Colonic mucosa (tissue), 4 donors: ENCODE results near the gene OBSCN. TPM values are rescaled to one million over a fixed set of nuclear protein-coding genes. Genes with fewer than 3 reads are reported as not detected.
A peak's percentile ranks its signal among the peaks of the same experiment; 100 is the strongest.

Experiments used
- DNase-seq: peaks from one replicate; pipeline ENCODE4 v3.0.0-alpha.2; 2020
- H3K27ac ChIP-seq: fragments of 200-600 bp; one replicate; pipeline ENCODE4 v1.8.0; 2021
- H3K27me3 ChIP-seq: fragments of 200-600 bp; one replicate; pipeline ENCODE4 v1.8.0; 2021
- H3K36me3 ChIP-seq: fragments of 200-600 bp; one replicate; pipeline ENCODE4 v1.8.0; 2021
- H3K4me1 ChIP-seq: fragments of 200-600 bp; one replicate; pipeline ENCODE4 v1.8.0; 2021; ENCODE audit warnings: mild to moderate bottlenecking
- H3K4me3 ChIP-seq: fragments of 200-600 bp; one replicate; pipeline ENCODE4 v1.8.0; 2021
- H3K9ac ChIP-seq, 2 donors: one replicate each; pipeline ENCODE4 v1.7.0; 2013; ENCODE audit warnings: control low read depth in 2 of 2, low read depth in 2 of 2, low read length in 2 of 2
- H3K9me3 ChIP-seq: fragments of 200-600 bp; one replicate; pipeline ENCODE4 v1.8.0; 2021
- CTCF ChIP-seq: fragments of 200-600 bp; IDR thresholded peaks from one replicate; pipeline ENCODE4 v1.8.0; 2022; ENCODE audit warnings: antibody characterized with exemption, mild to moderate bottlenecking
- intact Hi-C: fragments of 100-400 bp; cut with DNase I; formaldehyde crosslinking; loops from one replicate; pipeline ENCODE4 v1.14.1; 2022
- total RNA-seq, 2 donors: library from RNA; stranded (reverse); fragmentation: NEBNext Ultra II Directional in 1 of 2; extraction: Animal tissue kit (Norgen Biotek cat#: 25700) in 1 of 2; gene quantifications; one replicate each; pipeline ENCODE4 v1.2.1, GENCODE V29; 2021
- donor health status: healthy.
- donor health status: DM: no; HTN: no; CAD: no.
- donor health status: DM: no; HTN: no; CAD: no.

Gene OBSCN
- total RNA-seq, 2 donors from 2014 or later: 3.6 to 7.9 TPM

- no peaks in the 10 kb centered on the region for H3K9me3 ChIP-seq
- intact Hi-C loops: loop anchor here (10.0 kb wide), 1 partner anchor 295 kb away; no protein-coding TSS in a partner anchor
- H3K9ac ChIP-seq: no peak overlapping the region
These were observed 1.8 kb downstream of the OBSCN start for GRCh38 chr1:228209657-228210056.

DNA sequence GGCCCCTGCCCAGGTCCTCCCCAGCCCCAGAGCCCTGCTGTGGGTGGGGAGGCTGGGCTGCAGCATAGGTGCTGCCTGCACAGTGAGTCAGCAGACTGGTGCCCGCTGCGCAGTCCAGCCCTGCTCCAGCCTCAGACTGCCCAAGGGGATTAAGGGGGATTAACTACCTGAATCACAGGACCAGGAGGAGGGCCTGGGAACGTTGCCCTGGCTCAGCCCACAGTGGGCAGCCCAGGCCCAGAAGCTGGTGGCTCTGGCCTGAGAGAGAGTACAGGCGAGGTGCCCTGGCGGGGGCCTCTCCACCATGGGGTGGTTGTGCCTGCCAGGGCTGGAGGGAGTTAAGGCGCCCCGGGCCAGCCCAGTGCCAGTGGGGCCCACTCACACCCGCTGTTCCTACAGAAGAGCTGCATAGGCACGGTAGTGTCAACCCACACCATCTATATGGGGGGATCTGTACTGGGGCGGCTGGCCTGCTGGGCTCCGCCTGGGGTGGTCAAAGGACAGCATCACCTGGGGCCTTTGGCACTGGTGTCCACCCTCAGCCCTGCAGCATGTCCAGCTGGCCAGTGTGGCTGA is 2.3 kb downstream of the OBSCN start:
- Histone ChIP-seq H3K27me3 (no peaks in the 10 kb centered on the region), H3K9me3 (no peaks in the 10 kb centered on the region), H3K9ac (no peak overlapping the region), H3K4me3 (no peak overlapping the region), H3K36me3 (no peaks in the 10 kb centered on the region), H3K4me1 (no peaks in the 10 kb centered on the region), H3K27ac (no peak overlapping the region)
- DNase-seq: no peak
- intact Hi-C loops: loop anchor here (10.0 kb wide), 1 partner anchor 295 kb away; no protein-coding TSS in a partner anchor
- TF ChIP-seq CTCF: no peak

More at GRCh38 chr1:228209657-228210056, 1.8 kb downstream of the OBSCN start:
- no peak for DNase-seq
- Histone ChIP-seq H3K4me1 (no peaks in the 10 kb centered on the region), H3K27me3 (no peaks in the 10 kb centered on the region), H3K36me3 (no peaks in the 10 kb centered on the region), H3K27ac (no peak overlapping the region), H3K4me3 (no peak overlapping the region)
- no peak for TF ChIP-seq CTCF

DNA sequence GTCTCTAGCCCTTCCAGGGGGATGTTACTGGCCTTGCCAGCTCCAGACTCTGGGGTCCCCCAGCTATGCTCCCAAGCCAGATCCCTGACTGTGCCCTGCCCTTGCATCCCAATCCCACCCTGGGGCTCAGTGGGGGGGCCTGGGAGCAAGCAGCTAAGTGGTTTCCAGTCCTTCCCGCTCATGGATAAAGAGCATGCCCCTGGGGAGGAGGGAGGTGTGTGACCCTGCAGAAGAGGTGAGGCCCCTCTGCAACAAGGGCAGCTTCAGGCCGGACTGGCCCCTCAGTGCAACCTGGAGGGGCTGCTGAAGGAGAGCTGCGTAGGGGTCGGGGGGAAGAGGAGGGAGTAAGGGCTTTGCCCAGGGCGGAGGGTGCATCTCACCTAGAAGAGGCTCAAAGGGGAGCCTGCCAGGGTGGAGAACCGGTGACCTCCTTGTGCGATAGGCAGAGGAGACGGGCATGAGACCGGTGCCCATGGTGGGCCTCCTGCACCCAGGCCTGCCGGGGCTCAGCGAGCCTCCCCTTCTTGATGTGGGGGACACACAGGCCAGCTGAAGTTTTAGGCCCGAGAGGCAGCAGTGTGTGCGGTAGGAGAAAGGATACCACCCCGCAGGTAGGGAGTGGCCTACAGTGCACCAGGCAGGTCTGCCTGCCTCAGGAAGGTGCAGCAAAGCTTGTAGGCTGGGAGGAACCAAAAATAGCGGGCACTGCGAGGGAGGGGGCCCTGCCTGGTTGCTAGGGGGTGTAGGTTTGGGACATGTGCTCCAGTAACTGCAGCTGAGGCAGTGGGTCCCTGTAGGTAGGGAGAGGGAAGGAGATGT is 3.1 kb downstream of the OBSCN start:
- Histone ChIP-seq H3K4me3 (no peak overlapping the region), H3K9me3 (no peaks in the 10 kb centered on the region), H3K36me3 (no peaks in the 10 kb centered on the region), H3K9ac (no peak overlapping the region), H3K27me3 (no peaks in the 10 kb centered on the region), H3K27ac (no peak overlapping the region), H3K4me1 (no peaks in the 10 kb centered on the region)
- peak; percentile 14 for DNase-seq
- TF ChIP-seq CTCF: no peak
- intact Hi-C loops: loop anchor here (10.0 kb wide), 1 partner anchor 294 kb away; no protein-coding TSS in a partner anchor

DNA sequence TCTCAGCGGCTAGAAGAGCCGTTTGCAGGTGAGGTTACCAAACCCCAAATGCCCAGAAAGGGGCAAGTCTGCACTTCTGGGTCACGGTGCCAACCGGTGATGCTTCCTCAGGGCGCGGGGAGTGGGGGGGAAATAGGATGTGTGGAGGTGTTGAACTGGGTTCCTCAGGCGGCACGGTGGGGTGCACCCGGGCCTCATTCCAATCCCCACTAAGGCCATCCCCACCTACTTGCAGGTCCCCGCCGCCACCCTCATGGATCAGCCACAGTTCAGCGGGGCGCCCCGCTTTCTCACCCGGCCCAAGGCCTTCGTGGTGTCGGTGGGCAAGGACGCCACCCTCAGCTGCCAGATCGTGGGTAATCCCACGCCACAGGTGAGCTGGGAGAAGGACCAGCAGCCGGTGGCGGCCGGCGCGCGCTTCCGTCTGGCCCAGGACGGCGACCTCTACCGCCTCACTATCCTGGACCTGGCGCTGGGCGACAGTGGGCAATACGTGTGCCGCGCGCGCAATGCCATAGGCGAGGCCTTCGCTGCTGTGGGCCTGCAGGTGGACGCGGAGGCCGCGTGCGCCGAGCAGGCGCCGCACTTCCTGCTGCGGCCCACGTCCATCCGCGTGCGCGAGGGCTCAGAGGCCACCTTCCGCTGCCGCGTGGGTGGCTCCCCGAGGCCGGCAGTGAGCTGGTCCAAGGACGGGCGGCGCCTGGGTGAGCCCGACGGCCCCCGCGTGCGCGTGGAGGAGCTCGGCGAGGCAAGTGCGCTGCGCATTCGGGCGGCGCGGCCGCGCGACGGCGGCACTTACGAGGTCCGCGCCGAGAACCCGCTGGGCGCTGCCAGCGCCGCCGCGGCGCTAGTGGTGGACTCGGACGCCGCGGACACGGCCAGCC is 3.9 kb downstream of the OBSCN start:
- H3K4me1 ChIP-seq: no peaks in the 10 kb centered on the region
- no peaks in the 10 kb centered on the region for H3K27me3 ChIP-seq
- H3K9me3 ChIP-seq: no peaks in the 10 kb centered on the region
- H3K4me3 ChIP-seq: no peak overlapping the region
- H3K36me3 ChIP-seq: no peaks in the 10 kb centered on the region
- intact Hi-C loops: loop anchor here (10.0 kb wide), 1 partner anchor 293 kb away; no protein-coding TSS in a partner anchor
- H3K9ac ChIP-seq: no peak overlapping the region
- no peak overlapping the region for H3K27ac ChIP-seq
- TF ChIP-seq CTCF: no peak
- DNase-seq: peak; percentile 15

GRCh38 chr1:228212415-228212965 is 4.6 kb downstream of the OBSCN start:
- Histone ChIP-seq H3K27ac (no peak overlapping the region), H3K4me3 (peak overlapping the region; percentile 46), H3K9me3 (no peaks in the 10 kb centered on the region), H3K36me3 (no peaks in the 10 kb centered on the region), H3K9ac (no peak overlapping the region), H3K4me1 (no peaks in the 10 kb centered on the region), H3K27me3 (no peaks in the 10 kb centered on the region)
- intact Hi-C loops: loop anchor here (10.0 kb wide), 1 partner anchor 292 kb away; no protein-coding TSS in a partner anchor
- peak; percentile 20 for DNase-seq
- TF ChIP-seq CTCF: no peak
